Stimulated activated naive CD8-positive, alpha-beta T cell treated with anti-CD3 and anti-CD28 coated beads, Interleukin-15, Interleukin-2, amounts not matched to agents 100 ng/mL and 50 ng/mL, for 24 hours (primary cell): ENCODE data around the gene PRR20G.

Source experiments
- H3K27ac Mint-ChIP-seq: one replicate; pipeline ENCODE4 v1.8.0; 2021; ENCODE audit warnings: mild to moderate bottlenecking, mixed read lengths
- H3K27me3 Mint-ChIP-seq: one replicate; pipeline ENCODE4 v1.8.0; 2021; ENCODE audit warnings: mixed read lengths
- H3K36me3 Mint-ChIP-seq: one replicate; pipeline ENCODE4 v1.8.0; 2021; ENCODE audit warnings: low read depth, mixed read lengths
- H3K4me1 Mint-ChIP-seq: one replicate; pipeline ENCODE4 v1.8.0; 2021; ENCODE audit warnings: low read depth, mixed read lengths
- H3K4me3 Mint-ChIP-seq: one replicate; pipeline ENCODE4 v1.8.0; 2021; ENCODE audit warnings: mild to moderate bottlenecking, mixed read lengths
- H3K9me3 Mint-ChIP-seq: one replicate; pipeline ENCODE4 v1.8.0; 2021; ENCODE audit warnings: mixed read lengths

The PRR20G gene

DNA sequence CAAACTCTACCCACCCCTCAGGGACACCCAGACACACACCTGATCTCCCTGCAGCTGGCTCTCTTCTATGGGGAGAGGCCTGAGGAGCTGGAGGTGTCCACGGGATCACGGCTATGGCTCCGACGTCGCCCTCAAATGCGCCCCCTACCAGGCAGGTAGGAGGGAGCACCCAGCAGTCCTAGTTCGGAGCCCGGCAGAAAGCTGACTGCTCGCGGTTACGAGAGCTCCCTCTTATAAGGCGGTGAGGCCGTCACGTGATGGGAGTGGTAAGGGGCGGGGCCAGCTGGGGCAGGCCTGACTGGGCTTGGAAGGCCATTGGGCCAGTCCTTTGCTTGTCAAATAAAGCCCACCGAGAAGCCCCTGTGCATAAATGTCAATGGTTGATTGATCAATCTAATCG is at the start of gene PRR20G:
Gene PRR20G, minus strand, starts transcription at position 207 of the 400 bp plus-strand sequence. CDS start 681 bp downstream, outside the sequence.
- Mint-ChIP-seq H3K27me3 (peaks cover 5% of the 10 kb centered on the region), H3K4me3 (no peak within 1 kb of the TSS), H3K4me1 (no peaks in the 10 kb centered on the region), H3K9me3 (peaks cover 12% of the 10 kb centered on the region), H3K27ac (no peak within 1 kb of the TSS), H3K36me3 (no peaks in the 10 kb centered on the region)

DNA sequence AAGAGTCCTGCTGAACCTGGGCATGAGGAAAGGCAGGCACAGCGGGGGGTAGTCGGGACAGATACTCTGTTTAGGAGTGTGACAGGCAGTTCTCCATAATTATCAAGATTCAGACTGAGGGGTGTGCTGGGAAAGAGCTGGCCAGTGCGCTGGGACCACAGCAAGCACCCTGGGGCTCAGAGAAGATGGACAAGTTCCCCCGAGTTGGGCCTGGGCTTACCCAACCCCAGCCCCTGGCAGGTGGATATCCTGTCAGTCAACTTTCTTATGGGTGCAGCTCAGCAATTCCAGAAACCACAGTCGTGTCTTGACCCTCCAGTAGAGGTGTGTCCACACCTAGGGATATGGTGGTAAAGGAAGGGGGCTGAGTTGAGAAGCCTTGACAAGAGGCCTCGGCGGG is 49.2 kb upstream of the PRR20G start:
- Mint-ChIP-seq H3K27ac (no peak overlapping the region), H3K4me3 (no peak overlapping the region), H3K4me1 (no peaks in the 10 kb centered on the region), H3K36me3 (peaks cover 3% of the 10 kb centered on the region), H3K27me3 (peaks cover 32% of the 10 kb centered on the region), H3K9me3 (peaks cover 19% of the 10 kb centered on the region)

DNA sequence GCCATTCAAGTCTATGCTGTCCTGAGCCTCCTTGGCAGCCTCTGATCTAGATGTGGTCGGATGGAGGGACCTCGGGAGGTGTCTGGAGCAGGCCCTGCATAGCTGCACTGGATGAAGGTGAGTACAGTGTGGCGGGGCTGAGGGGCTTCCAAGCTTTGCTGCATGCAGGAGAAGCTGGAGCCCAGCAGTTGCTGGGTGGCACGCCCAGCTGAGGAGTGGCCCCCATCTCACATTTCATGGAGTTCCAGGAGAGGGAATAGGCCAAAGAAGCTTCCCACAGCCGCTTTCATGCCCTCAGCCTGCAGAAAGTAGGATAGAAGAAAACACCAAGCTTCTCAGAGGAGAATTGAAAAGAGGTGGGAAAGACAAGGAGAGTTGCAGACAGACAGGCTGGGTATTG is 48.3 kb upstream of the PRR20G start:
- H3K4me3 Mint-ChIP-seq = no peak overlapping the region
- H3K36me3 Mint-ChIP-seq = peaks cover 3% of the 10 kb centered on the region
- H3K9me3 Mint-ChIP-seq = peaks cover 19% of the 10 kb centered on the region
- H3K27ac Mint-ChIP-seq = no peak overlapping the region
- no peaks in the 10 kb centered on the region for H3K4me1 Mint-ChIP-seq
- peaks cover 32% of the 10 kb centered on the region for H3K27me3 Mint-ChIP-seq

DNA sequence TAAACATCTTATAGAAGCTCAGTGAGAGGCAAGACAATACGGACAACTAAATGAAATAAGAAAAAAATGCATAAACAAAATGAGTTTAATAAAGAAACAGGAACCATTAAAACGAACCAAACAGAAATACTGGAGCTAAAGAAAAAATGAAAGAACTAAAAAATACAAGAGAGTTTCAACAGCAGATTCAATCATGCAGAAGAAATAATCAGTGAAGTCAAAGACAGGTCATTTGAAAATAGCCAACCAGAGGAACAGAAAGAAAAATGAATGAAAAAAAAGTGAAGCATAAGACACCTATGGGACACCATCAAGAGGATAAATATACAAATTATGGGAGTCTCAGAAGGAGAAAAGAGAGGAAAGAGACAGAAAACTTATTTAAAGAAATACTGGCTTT is 42.5 kb upstream of the PRR20G start:
- Mint-ChIP-seq H3K36me3 (peaks cover 4% of the 10 kb centered on the region), H3K4me3 (no peak overlapping the region), H3K9me3 (peaks cover 23% of the 10 kb centered on the region), H3K4me1 (no peaks in the 10 kb centered on the region), H3K27ac (no peak overlapping the region), H3K27me3 (peaks cover 14% of the 10 kb centered on the region)

DNA sequence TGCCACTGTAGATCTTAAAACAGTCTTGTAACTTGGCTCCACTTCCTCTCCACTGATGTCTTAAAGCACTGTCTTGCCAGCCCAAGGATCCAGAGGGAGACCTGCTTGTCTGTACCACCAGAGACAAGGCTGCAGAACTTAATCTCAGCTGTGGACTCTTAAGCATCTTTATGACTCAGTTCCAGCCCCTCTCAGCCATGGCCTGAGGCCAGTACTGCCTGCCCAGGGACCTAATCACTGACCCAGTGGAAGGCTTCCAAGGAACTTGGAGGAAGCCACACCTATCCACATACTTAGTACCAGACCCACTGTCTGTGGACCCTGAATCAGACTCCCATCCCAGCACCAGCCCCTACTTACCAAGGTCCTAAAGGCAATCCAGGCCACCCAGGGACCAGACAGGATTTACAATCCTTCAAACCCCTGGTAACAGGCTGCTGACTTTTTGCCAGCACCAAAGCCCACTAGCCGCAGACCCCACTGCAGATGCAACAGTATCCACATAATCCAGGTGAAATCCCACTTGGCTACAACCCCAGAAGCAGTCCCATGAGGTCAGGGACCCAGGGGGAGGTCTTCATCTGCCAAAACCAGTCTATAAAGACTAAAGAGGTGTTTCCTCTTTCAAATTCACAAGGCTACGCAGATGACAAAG is 41.9 kb upstream of the PRR20G start:
- Mint-ChIP-seq H3K36me3 (peaks cover 4% of the 10 kb centered on the region), H3K27ac (no peak overlapping the region), H3K9me3 (peaks cover 21% of the 10 kb centered on the region), H3K4me3 (no peak overlapping the region), H3K4me1 (no peaks in the 10 kb centered on the region), H3K27me3 (peaks cover 13% of the 10 kb centered on the region)

DNA sequence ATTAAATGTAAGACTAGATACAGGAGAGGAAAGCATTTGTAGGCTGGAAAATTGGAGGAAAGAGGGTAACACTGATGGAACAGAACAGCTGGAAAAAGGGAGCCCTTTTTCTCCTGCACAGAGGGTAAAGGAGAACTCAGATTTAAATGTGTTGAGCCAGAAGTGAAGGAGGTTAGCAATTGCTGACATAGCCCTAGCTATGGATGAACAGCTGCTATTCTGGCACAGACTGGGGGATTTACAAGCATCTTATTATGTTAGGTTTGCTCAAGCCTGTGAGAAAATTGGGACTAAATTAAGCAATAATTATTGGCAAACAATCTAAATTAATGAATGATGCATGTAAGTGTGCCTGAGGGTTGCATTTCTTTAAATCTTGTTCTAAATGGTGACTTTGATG is 40.6 kb upstream of the PRR20G start:
- no peak overlapping the region for H3K4me3 Mint-ChIP-seq
- H3K27me3 Mint-ChIP-seq = peaks cover 13% of the 10 kb centered on the region
- H3K9me3 Mint-ChIP-seq = peaks cover 21% of the 10 kb centered on the region
- no peaks in the 10 kb centered on the region for H3K4me1 Mint-ChIP-seq
- no peak overlapping the region for H3K27ac Mint-ChIP-seq
- peaks cover 4% of the 10 kb centered on the region for H3K36me3 Mint-ChIP-seq

DNA sequence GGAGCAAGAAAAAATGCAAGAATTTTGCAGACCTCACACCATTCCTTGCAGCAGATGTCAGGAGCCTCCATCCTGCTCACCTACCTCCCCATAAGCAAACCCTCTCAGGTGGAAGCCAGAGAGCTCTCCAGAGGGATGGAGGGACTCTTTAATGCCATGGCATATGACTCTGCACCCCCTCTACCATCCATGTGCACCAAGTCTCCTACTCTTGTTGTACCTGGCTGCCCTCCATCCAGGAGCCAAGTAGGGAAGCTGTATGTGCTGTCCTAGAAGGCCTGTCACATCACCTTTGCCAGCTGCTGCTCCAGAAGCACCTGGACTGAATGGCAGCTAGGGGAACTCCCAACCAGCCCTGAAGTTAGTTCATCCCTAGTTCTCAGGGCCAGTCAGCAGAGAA is 38.5 kb upstream of the PRR20G start:
- Mint-ChIP-seq H3K9me3 (peaks cover 15% of the 10 kb centered on the region), H3K36me3 (peaks cover 4% of the 10 kb centered on the region), H3K4me1 (no peaks in the 10 kb centered on the region)

DNA sequence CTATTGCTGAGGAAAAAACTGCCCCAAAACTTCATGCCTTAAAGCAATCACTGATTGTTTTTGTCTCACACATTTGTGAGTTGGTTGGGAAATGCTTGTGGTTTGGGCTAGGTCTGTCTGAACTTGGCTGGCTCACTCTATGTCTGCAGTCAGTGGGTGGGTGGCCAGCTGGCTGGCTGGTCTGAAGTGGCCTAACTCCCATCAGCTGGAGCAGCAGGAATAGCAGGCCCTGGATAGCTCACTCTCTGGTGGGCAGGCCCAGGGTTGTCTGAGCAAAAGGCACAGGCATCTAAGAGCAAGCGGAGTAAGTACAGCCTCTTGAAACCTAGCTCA is 37.7 kb upstream of the PRR20G start:
- no peaks in the 10 kb centered on the region for H3K4me1 Mint-ChIP-seq
- peaks cover 22% of the 10 kb centered on the region for H3K9me3 Mint-ChIP-seq
- no peak overlapping the region for H3K4me3 Mint-ChIP-seq
- peaks cover 4% of the 10 kb centered on the region for H3K36me3 Mint-ChIP-seq
- H3K27ac Mint-ChIP-seq = no peak overlapping the region
- H3K27me3 Mint-ChIP-seq = peaks cover 10% of the 10 kb centered on the region

More for the DNA sequence above, 38.5 kb upstream of the PRR20G start:
- H3K27ac Mint-ChIP-seq = no peak overlapping the region
- peaks cover 5% of the 10 kb centered on the region for H3K27me3 Mint-ChIP-seq
- no peak overlapping the region for H3K4me3 Mint-ChIP-seq

DNA sequence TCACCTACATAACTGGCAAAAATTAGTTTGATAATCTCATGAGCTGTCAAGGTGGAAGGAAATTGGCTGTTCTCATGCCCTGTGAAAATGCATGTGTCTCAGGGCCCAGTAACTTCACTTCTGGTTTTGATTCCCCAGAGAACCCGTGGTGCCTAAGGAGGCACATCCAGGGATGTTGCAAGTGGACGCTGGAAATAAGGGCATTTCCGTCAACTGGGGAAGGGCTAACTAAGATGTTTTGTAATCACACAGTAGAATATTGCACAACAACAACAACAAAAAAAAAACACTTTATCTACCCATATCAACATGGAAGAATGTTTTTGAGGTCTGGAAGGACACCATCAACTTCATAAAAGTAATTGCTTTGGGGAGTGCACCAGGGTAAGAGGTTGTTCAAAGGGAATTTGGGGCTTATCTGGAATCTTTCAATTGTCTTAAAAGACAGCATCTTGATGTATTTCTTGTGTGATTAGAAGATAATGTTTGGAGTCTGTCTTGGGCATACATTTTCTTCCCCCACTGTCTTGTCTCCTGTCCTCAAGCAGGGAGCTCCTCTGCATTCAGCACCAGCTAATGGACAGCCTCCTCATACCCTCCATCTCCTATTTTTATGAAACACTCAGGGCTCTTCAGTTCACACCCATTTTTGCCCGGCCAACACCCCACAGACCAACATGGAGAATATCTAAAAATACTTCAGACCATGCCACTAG is 37.2 kb upstream of the PRR20G start:
- H3K4me3 Mint-ChIP-seq = no peak overlapping the region
- no peak overlapping the region for H3K27ac Mint-ChIP-seq
- H3K27me3 Mint-ChIP-seq = peaks cover 6% of the 10 kb centered on the region
- no peaks in the 10 kb centered on the region for H3K4me1 Mint-ChIP-seq
- H3K9me3 Mint-ChIP-seq = peaks cover 17% of the 10 kb centered on the region
- H3K36me3 Mint-ChIP-seq = no peaks in the 10 kb centered on the region

DNA sequence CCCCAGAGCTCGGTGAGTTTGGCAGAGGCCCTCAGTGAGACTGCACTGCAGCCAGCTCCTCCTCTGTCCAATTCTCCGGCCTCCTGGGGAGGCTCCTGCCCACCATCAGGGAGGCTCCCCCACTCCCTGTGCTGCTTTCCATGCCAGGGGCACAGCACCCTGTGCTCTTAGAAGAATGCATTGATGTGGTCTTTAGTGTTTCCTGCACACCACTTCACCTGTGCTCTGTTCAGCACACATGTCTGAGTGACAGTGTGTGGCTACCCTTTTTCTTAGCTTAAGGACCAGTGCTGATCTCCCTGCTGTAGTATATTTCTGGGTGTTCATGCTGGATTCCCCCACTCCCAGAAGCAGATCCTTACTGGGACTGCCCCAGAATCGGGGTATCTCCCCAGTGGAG is 36.2 kb upstream of the PRR20G start:
- peaks cover 6% of the 10 kb centered on the region for H3K27me3 Mint-ChIP-seq
- H3K27ac Mint-ChIP-seq = no peak overlapping the region
- H3K4me3 Mint-ChIP-seq = no peak overlapping the region
- peaks cover 16% of the 10 kb centered on the region for H3K9me3 Mint-ChIP-seq
- H3K36me3 Mint-ChIP-seq = no peaks in the 10 kb centered on the region
- no peaks in the 10 kb centered on the region for H3K4me1 Mint-ChIP-seq

DNA sequence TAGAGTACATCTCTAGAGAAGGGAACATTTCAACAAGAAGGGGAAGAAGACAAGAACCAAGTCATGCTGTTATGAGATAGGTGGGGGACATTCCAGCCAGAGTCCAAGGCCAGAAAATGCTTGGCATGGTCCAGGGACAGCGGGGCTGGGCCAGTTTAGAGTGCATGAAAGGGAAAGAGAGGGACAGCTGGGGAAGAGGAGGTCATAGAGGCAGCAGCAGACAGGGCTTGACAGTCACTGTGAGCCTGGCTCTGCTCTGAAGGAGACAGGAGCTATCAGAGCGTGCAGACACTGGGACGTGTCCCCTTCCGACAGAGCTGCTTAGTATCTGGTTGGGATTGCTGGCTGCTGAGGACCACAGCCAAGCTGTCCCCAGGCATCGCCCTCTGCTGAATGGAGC is 35.7 kb upstream of the PRR20G start:
- peaks cover 16% of the 10 kb centered on the region for H3K9me3 Mint-ChIP-seq
- no peak overlapping the region for H3K27ac Mint-ChIP-seq
- no peak overlapping the region for H3K4me3 Mint-ChIP-seq
- H3K4me1 Mint-ChIP-seq = no peaks in the 10 kb centered on the region
- peaks cover 6% of the 10 kb centered on the region for H3K27me3 Mint-ChIP-seq
- no peaks in the 10 kb centered on the region for H3K36me3 Mint-ChIP-seq

DNA sequence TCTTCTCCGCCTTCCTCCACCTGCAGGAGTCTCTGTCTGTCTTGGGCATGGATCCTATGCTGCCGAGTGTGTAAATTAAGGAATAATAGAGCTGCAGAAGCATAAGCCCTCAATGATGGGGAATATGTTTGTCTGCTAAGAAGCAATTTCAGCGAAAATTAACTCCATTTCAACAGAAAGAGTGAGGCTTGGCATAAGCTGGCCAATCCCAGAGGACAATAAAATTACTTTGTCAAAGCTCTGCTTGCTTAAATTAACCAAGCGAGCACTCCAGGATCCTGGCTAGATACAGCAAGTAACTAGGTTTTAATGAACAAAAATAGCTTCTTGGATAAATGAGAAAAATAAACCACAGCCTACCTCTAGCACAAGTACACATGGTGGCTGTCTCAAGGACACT is 33.5 kb upstream of the PRR20G start:
- H3K4me3 Mint-ChIP-seq = no peak overlapping the region
- H3K9me3 Mint-ChIP-seq = peaks cover 8% of the 10 kb centered on the region
- H3K27ac Mint-ChIP-seq = no peak overlapping the region
- no peaks in the 10 kb centered on the region for H3K4me1 Mint-ChIP-seq
- peaks cover 6% of the 10 kb centered on the region for H3K27me3 Mint-ChIP-seq
- H3K36me3 Mint-ChIP-seq = no peaks in the 10 kb centered on the region

DNA sequence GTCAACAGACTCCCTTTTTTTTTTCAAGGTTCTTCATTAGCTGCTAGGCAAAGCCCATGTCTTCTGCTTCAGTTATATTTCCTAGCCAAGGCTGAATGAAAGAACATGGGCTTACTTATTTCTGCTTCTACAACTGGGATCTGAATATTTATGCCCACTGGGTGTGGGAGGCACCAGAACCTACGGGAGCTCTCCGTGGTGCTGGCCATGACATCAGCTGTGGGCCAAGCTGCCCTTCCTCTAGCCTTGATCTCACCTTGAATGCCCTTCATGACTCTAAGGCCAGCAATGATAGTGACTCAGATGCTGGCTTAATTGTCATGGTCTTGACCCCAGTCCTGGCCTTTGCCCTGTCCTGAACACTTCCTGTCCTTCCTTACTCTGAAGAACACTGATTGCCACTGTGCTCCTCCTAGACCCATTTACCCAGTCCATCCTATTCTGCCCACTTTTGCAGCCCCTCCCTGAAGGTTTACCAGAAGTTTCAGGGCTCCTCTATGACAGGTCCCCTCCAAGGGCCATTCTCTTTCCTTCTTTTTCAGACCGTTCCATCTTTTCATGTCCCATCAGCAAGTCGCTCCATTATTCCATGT is 32.8 kb upstream of the PRR20G start:
- peaks cover 8% of the 10 kb centered on the region for H3K9me3 Mint-ChIP-seq
- H3K27ac Mint-ChIP-seq = no peak overlapping the region
- peaks cover 6% of the 10 kb centered on the region for H3K27me3 Mint-ChIP-seq
- H3K4me3 Mint-ChIP-seq = no peak overlapping the region
- H3K36me3 Mint-ChIP-seq = no peaks in the 10 kb centered on the region
- H3K4me1 Mint-ChIP-seq = no peaks in the 10 kb centered on the region

DNA sequence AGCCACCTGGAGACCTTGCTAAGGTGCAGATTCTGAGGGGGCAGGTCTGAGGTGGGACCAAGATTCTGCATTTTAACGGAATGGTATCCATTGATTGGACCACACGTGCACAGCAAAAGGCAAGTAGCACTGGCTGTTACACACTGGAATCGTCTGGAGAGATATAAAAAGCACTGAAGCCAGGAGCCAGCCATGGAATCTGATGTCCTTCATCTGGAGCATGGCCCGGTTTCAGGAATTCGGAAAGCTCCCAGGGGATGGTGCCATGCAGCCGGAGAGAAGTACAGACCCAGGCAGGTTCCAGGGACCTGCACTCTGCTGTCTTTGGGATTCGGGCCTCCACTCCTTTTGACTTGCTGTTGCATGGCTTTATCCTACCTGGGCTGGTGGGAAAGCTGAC is 28.8 kb upstream of the PRR20G start:
- Mint-ChIP-seq H3K36me3 (no peaks in the 10 kb centered on the region), H3K27me3 (peaks cover 7% of the 10 kb centered on the region), H3K4me1 (no peaks in the 10 kb centered on the region), H3K27ac (no peak overlapping the region), H3K9me3 (peaks cover 8% of the 10 kb centered on the region), H3K4me3 (no peak overlapping the region)

DNA sequence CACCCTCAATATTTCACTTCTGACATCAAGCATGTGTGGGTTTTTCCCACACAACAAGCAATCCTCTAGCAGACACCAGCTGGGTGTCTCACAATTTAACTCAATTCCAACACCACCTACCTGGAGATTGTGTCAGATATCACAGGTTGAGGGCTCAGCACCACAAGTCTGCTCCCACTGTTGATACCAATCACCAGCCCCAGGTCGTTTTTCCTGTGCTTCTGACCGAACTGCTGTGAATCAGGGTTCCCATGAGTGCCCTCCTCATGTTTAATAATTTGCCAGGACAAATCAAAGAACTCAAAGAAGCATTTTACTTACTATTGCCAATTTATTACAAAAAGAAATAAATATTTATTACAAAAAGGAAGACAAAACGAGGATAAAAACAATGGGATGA is 25.0 kb upstream of the PRR20G start:
- Mint-ChIP-seq H3K36me3 (no peaks in the 10 kb centered on the region), H3K27ac (no peak overlapping the region), H3K9me3 (no peaks in the 10 kb centered on the region), H3K27me3 (peaks cover 4% of the 10 kb centered on the region), H3K4me3 (no peak overlapping the region), H3K4me1 (no peaks in the 10 kb centered on the region)
